B cell (primary cell): ENCODE measurements around the gene EIF2A. TPM values are rescaled to one million over a fixed set of nuclear protein-coding genes. Genes with fewer than 3 reads are reported as not detected.

ENCODE experiments used
- ATAC-seq: fragments of 200-7000 bp; cut with Tn5 transposase; one replicate; pipeline ENCODE4 v1.10.0; 2021; ENCODE audit warnings: low read depth, mild to moderate bottlenecking, moderate number of reproducible peaks, moderate library complexity
- CTCF ChIA-PET: fragments of 350-600 bp; sonication (Branson Sonifier 250); formaldehyde crosslinking; loops from one replicate; lab custom pipeline; 2021; ENCODE audit warnings: antibody characterized with exemption, inconsistent platforms; lab: Charles Lee
- POLR2A ChIA-PET: fragments of 350-600 bp; sonication (Branson Sonifier 250); formaldehyde crosslinking; loops from one replicate; lab custom pipeline; 2021; ENCODE audit warnings: antibody characterized with exemption; lab: Charles Lee
- DNase-seq: peaks from one replicate; pipeline ENCODE4 v3.0.0; 2013
- H2AFZ ChIP-seq: 2 replicates; pipeline ENCODE4 v1.6.1; 2012; ENCODE audit warnings: mild to moderate bottlenecking, low read depth, low read length; ENCODE audit not compliant: insufficient read depth, poor library complexity, severe bottlenecking
- H3K27ac ChIP-seq, 2 donors: 1 replicate in 1 of 2; 2 replicates in 1 of 2; pipeline ENCODE4 v1.5.1; 2012 to 2013; ENCODE audit warnings: low read length in 2 of 2, mild to moderate bottlenecking in 2 of 2, moderate library complexity in 1 of 2
- H3K27me3 ChIP-seq, 4 experiments: fragments of 200-600 bp in 1 of 4; sonication (generic) in 1 of 4; replicated peaks in 1 of 4; 1 replicate in 2 of 4; 2 replicates in 2 of 4; pipeline versions ENCODE4 v1.6.1 to v1.7.0; 2013 to 2016; ENCODE audit warnings: low read length in 3 of 4, mild to moderate bottlenecking in 2 of 4, mixed read lengths in 1 of 4, moderate library complexity in 1 of 4; ENCODE audit not compliant: insufficient read depth in 4 of 4, control insufficient read depth in 3 of 4; ENCODE audit errors: control extremely low read depth in 1 of 4
- H3K36me3 ChIP-seq, 2 experiments: replicated peaks in 1 of 2; 1 replicate in 1 of 2; 2 replicates in 1 of 2; pipeline versions ENCODE4 v1.6.1 to v1.7.1; 2013; ENCODE audit warnings: low read length in 1 of 2; ENCODE audit not compliant: insufficient read depth in 2 of 2, control insufficient read depth in 1 of 2; ENCODE audit errors: control extremely low read depth in 1 of 2, extremely low read depth in 1 of 2
- H3K4me1 ChIP-seq, 2 donors: fragments of 200-600 bp in 1 of 2; sonication (generic) in 1 of 2; 1 replicate in 1 of 2; 2 replicates in 1 of 2; pipeline versions ENCODE4 v1.5.1 to v1.6.1; 2013 to 2017; ENCODE audit warnings: low read length in 2 of 2; ENCODE audit not compliant: control insufficient read depth in 2 of 2, insufficient read depth in 2 of 2
- H3K4me2 ChIP-seq: replicated peaks from 2 replicates; pipeline ENCODE3; 2012; ENCODE audit warnings: mild to moderate bottlenecking, low read depth, low read length; ENCODE audit not compliant: poor library complexity, severe bottlenecking
- H3K4me3 ChIP-seq, 5 experiments: fragments of 200-600 bp in 1 of 5; sonication (generic) in 1 of 5; 1 replicate in 3 of 5; 2 replicates in 2 of 5; pipeline versions ENCODE4 v1.5.1 to v1.7.0; 2011 to 2016; ENCODE audit warnings: low read length in 4 of 5, mild to moderate bottlenecking in 4 of 5, low read depth in 2 of 5, control low read depth in 1 of 5, moderate library complexity in 1 of 5; ENCODE audit not compliant: insufficient read depth in 1 of 5; ENCODE audit errors: control extremely low read depth in 1 of 5, extremely low read depth in 1 of 5
- H3K79me2 ChIP-seq: fragments of 200-600 bp; sonication (generic); one replicate; pipeline ENCODE4 v1.6.0; 2016; ENCODE audit warnings: low read length; ENCODE audit not compliant: control insufficient read depth, insufficient read depth
- H3K9ac ChIP-seq: fragments of 200-600 bp; sonication (generic); 2 replicates; pipeline ENCODE4 v1.6.1; 2017; ENCODE audit warnings: mild to moderate bottlenecking, low read length, moderate library complexity
- H3K9me3 ChIP-seq, 3 donors: one replicate each; pipeline versions ENCODE4 v1.6.1 to v1.7.1; 2013; ENCODE audit warnings: low read length in 2 of 3; ENCODE audit not compliant: control insufficient read depth in 2 of 3, insufficient read depth in 1 of 3; ENCODE audit errors: control extremely low read depth in 1 of 3
- H4K20me1 ChIP-seq: 2 replicates; pipeline ENCODE4 v1.6.0; 2012; ENCODE audit warnings: mild to moderate bottlenecking, low read length; ENCODE audit not compliant: insufficient read depth, control insufficient read depth, poor library complexity, severe bottlenecking
- H3K27ac Mint-ChIP-seq: one replicate; pipeline ENCODE4 v1.8.0; 2021; ENCODE audit warnings: mixed read lengths
- H3K27me3 Mint-ChIP-seq: one replicate; pipeline ENCODE4 v1.8.0; 2021; ENCODE audit warnings: mixed read lengths
- H3K4me1 Mint-ChIP-seq: one replicate; pipeline ENCODE4 v1.8.0; 2021; ENCODE audit warnings: mixed read lengths
- H3K4me3 Mint-ChIP-seq: one replicate; pipeline ENCODE4 v1.8.0; 2021; ENCODE audit warnings: mixed read lengths
- H3K9me3 Mint-ChIP-seq: one replicate; pipeline ENCODE4 v1.8.0; 2022; ENCODE audit warnings: mixed read lengths; ENCODE audit not compliant: insufficient read depth
- EZH2 ChIP-seq: IDR thresholded peaks from 2 replicates; pipeline ENCODE4 v1.6.1; 2012; ENCODE audit warnings: borderline replicate concordance, low read depth, mild to moderate bottlenecking, moderate library complexity, low read length; ENCODE audit not compliant: insufficient read depth, poor library complexity, severe bottlenecking
- WGBS: methylation state at CpG from one replicate; pipeline ENCODE4 v1.1.5; 2013; ENCODE audit warnings: missing lambda C conversion rate; ENCODE audit not compliant: insufficient coverage; 5-methylcytosine and 5-hydroxymethylcytosine counted together
- intact Hi-C: fragments of 100-400 bp; cut with micrococcal nuclease; formaldehyde crosslinking; loops from one replicate; pipeline ENCODE4 v1.10.0; 2022
- polyA plus RNA-seq: library from polyadenylated mRNA; depleted of rRNA; stranded (reverse); fragments of >200 nt; gene quantifications from 2 replicates; pipeline ENCODE4 v1.2.3, GENCODE V29; 2012
- total RNA-seq, 2 donors: library from RNA; stranded (reverse); fragments of 120-200 nt in 1 of 2; gene quantifications; 1 replicate in 1 of 2; 2 replicates in 1 of 2; pipeline versions ENCODE4 v1.2.3 to v1.2.4, GENCODE V29; 2013 to 2022
- TF ChIP-seq, protein P1 (sequence below): fragments of 200-600 bp; IDR thresholded peaks from one replicate; pipeline ENCODE4 v1.8.0; 2022; ENCODE audit warnings: antibody characterized with exemption, mild to moderate bottlenecking

EIF2A gene
- total and polyA plus RNA-seq, 2 donors (not counting 1 experiment from before 2014, with no cell fraction given) = 63.4 to 78.8 TPM

DNA sequence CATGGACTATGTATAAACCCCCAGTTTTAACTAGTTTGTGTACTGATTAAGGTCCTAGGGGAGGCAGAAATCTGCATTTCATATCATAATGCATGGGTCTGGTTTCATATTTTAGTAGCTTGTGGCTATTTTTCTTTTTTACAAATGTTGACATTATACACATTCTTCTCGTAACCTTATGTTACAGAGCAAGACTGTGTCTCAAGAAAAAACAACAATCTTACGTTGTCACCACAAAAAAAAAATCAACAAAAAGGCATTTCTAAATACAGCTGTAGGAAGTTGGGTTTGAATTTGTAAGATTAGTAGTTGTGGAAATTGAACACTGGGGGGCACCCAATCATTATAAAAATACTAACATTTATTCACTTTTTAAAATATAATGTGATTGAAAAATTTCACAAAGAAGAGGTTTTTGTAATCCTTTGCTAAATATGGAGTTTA, 18.2 kb upstream of the EIF2A start:
- H3K27me3 Mint-ChIP-seq = peaks cover under 1% of the 10 kb centered on the region
- Histone ChIP-seq H3K9ac (no peak overlapping the region), H3K36me3 (no peaks in the 10 kb centered on the region), H3K79me2 (no peaks in the 10 kb centered on the region), H3K27me3 (no peaks in the 10 kb centered on the region), H2AFZ (no peak overlapping the region), H3K4me3 (no peak overlapping the region), H3K27ac (no peak overlapping the region), H3K9me3 (no peaks in the 10 kb centered on the region), H3K4me1 (no peaks in the 10 kb centered on the region), H3K4me2 (no peak overlapping the region), H4K20me1 (no peaks in the 10 kb centered on the region)
- H3K4me1 Mint-ChIP-seq = no peaks in the 10 kb centered on the region
- intact Hi-C loops = loop anchor here (1.0 kb wide), 3 partner anchors 193 to 618 kb away; no protein-coding TSS in a partner anchor
- DNase-seq (peak; percentile 47), ATAC-seq (no peak)
- no peak for TF ChIP-seq EZH2
- TF ChIP-seq, protein P1, sequence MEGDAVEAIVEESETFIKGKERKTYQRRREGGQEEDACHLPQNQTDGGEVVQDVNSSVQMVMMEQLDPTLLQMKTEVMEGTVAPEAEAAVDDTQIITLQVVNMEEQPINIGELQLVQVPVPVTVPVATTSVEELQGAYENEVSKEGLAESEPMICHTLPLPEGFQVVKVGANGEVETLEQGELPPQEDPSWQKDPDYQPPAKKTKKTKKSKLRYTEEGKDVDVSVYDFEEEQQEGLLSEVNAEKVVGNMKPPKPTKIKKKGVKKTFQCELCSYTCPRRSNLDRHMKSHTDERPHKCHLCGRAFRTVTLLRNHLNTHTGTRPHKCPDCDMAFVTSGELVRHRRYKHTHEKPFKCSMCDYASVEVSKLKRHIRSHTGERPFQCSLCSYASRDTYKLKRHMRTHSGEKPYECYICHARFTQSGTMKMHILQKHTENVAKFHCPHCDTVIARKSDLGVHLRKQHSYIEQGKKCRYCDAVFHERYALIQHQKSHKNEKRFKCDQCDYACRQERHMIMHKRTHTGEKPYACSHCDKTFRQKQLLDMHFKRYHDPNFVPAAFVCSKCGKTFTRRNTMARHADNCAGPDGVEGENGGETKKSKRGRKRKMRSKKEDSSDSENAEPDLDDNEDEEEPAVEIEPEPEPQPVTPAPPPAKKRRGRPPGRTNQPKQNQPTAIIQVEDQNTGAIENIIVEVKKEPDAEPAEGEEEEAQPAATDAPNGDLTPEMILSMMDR = peak; percentile 70
- WGBS = no CpG with 5 or more reads among the region's 2 CpGs
- H3K27ac Mint-ChIP-seq = no peak overlapping the region
- CTCF ChIA-PET = interaction anchor here (0.7 to 2.7 kb wide), 14 partner anchors 15 to 615 kb away, joined by 3 to 15 read pairs (median 3); partner anchors contain the start of genes EIF2A and SERP1
- no peak overlapping the region for H3K4me3 Mint-ChIP-seq
- POLR2A ChIA-PET = no interaction called here
- H3K9me3 Mint-ChIP-seq = no peaks in the 10 kb centered on the region

DNA sequence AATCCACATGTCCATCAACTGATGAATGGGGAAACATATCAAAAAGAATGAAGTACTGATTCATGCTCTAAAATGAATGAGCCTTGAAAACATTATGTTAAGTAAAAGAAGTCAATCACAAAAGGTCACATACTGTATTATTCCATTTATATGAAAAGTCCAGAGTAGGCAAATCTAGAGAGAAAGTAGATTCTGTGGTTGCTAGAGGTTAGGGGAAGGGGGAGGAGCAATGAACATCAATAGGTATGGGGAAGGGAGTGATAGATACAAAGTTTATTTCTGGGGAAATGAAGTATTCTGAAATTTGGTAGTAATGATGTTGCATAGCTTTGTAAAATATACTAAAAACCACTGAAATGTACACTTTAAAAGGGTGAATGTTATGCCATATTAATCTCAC, 14.8 kb upstream of the EIF2A start:
- no peaks in the 10 kb centered on the region for H3K79me2 ChIP-seq
- H3K36me3 ChIP-seq = no peaks in the 10 kb centered on the region
- DNase-seq = no peak
- no peak overlapping the region for H3K4me2 ChIP-seq
- no peak overlapping the region for H2AFZ ChIP-seq
- intact Hi-C loops = no loop called here
- H4K20me1 ChIP-seq = no peaks in the 10 kb centered on the region
- no peaks in the 10 kb centered on the region for H3K4me1 Mint-ChIP-seq
- H3K9ac ChIP-seq = no peak overlapping the region
- H3K27me3 Mint-ChIP-seq = no peaks in the 10 kb centered on the region
- H3K4me3 ChIP-seq = no peak overlapping the region
- H3K4me1 ChIP-seq = no peaks in the 10 kb centered on the region
- TF ChIP-seq, protein P1 = no peak
- TF ChIP-seq EZH2 = no peak
- no peak overlapping the region for H3K27ac Mint-ChIP-seq
- H3K9me3 ChIP-seq = no peaks in the 10 kb centered on the region
- H3K27me3 ChIP-seq = no peaks in the 10 kb centered on the region
- H3K9me3 Mint-ChIP-seq = no peaks in the 10 kb centered on the region
- no peak overlapping the region for H3K4me3 Mint-ChIP-seq
- ChIA-PET POLR2A (no interaction called here), CTCF (no interaction called here)
- ATAC-seq = no peak
- H3K27ac ChIP-seq = no peak overlapping the region
